ENCODE results near the gene MRAS. TPM values are rescaled to one million over a fixed set of nuclear protein-coding genes. Genes with fewer than 3 reads are reported as not detected.

MRAS gene
- total RNA-seq, 1 experiment from 2014 or later: 0.77 TPM

DNA sequence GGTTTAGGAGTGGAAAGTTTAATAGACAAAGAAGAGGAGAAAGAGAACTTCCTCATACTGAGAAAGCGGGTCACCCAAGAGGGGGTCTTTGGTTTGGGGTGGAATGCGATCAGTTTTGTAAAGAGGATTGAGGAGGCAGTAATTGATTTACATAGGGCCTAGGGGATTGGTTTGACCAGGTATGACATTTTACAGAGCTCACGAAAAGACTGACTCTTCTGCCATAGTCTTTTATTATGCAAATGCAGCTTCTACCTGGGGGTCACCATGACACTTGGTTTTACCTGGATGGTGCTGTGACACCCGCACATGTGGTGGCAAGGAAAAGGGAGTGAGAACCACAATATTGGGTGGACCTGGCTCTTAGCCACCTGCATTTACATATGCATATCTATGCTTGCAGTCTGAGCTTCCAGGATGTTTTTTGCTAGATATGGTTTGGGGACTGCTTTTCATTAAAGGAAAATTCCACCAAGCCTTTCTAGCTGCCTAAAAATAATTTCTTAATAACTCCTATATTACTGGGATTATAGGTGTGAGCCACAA is 11.9 kb upstream of the MRAS start:
- CTCF ChIA-PET: no interaction called here
- no TSS peak for BruUV-seq (replicated peaks)
- intact Hi-C loops (cut with micrococcal nuclease; ENCODE audit: unreplicated experiment): no loop called here

DNA sequence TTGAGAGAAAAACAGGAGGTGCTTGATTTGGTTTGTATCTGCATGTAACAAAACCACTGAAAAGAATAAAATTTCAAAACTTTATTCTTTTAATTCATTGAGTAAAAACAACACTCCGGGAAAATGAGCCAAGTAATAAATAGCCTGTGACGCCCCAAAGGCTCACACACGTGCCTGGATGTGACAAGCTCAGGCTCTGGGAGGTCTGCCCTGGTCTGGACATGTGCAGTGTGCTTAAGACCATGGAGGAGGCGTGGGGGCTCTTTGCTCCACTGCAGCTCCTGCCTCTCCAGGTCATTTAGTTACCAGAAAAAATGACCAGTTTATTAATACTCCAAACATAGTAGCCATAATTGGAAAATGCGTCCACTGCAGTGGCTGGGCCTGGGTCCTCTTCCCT is 10.1 kb upstream of the MRAS start:
- H3K27ac ChIP-seq (ENCODE audit: low read depth, low read length, poor library complexity, severe bottlenecking): no peak overlapping the region
- TF ChIP-seq EZH2 (IDR thresholded peaks at IDR 0.05; ENCODE audit: borderline replicate concordance, low read depth, low read length, poor library complexity, severe bottlenecking): no peak
- TF ChIP-seq, protein P1, sequence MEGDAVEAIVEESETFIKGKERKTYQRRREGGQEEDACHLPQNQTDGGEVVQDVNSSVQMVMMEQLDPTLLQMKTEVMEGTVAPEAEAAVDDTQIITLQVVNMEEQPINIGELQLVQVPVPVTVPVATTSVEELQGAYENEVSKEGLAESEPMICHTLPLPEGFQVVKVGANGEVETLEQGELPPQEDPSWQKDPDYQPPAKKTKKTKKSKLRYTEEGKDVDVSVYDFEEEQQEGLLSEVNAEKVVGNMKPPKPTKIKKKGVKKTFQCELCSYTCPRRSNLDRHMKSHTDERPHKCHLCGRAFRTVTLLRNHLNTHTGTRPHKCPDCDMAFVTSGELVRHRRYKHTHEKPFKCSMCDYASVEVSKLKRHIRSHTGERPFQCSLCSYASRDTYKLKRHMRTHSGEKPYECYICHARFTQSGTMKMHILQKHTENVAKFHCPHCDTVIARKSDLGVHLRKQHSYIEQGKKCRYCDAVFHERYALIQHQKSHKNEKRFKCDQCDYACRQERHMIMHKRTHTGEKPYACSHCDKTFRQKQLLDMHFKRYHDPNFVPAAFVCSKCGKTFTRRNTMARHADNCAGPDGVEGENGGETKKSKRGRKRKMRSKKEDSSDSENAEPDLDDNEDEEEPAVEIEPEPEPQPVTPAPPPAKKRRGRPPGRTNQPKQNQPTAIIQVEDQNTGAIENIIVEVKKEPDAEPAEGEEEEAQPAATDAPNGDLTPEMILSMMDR (conservative IDR thresholded peaks at IDR 0.05; ENCODE audit: low read depth, low read length): no peak
- DNase-seq (ENCODE audit: low spot score): no peak
- CTCF ChIA-PET: no interaction called here
- POLR2A ChIA-PET (ENCODE audit: low non-redundant PET): no interaction called here
- peaks cover 10% of the 10 kb centered on the region for H3K27me3 ChIP-seq (replicated peaks; ENCODE audit: insufficient read depth, low read depth, low read length, poor library complexity)
- BruUV-seq (replicated peaks): no TSS peak
- no peaks in the 10 kb centered on the region for H3K4me1 ChIP-seq (ENCODE audit: insufficient read depth, low read length, poor library complexity, severe bottlenecking)
- intact Hi-C loops (cut with micrococcal nuclease; ENCODE audit: unreplicated experiment): no loop called here
- H3K36me3 ChIP-seq (ENCODE audit: insufficient read depth, low read length, poor library complexity, severe bottlenecking): no peaks in the 10 kb centered on the region
- no peak overlapping the region for H3K4me3 ChIP-seq (ENCODE audit: low read depth, low read length, poor library complexity, severe bottlenecking)
- no peaks in the 10 kb centered on the region for H3K9me3 ChIP-seq (ENCODE audit: low read depth, low read length, poor library complexity, severe bottlenecking)

More for the DNA sequence above, 11.9 kb upstream of the MRAS start:
- Histone ChIP-seq H3K4me3 (ENCODE audit: low read depth, low read length, poor library complexity, severe bottlenecking) (no peak overlapping the region), H3K36me3 (ENCODE audit: insufficient read depth, low read length, poor library complexity, severe bottlenecking) (no peaks in the 10 kb centered on the region), H3K4me1 (ENCODE audit: insufficient read depth, low read length, poor library complexity, severe bottlenecking) (no peaks in the 10 kb centered on the region), H3K9me3 (ENCODE audit: low read depth, low read length, poor library complexity, severe bottlenecking) (no peaks in the 10 kb centered on the region), H3K27me3 (replicated peaks; ENCODE audit: insufficient read depth, low read depth, low read length, poor library complexity) (peaks cover 10% of the 10 kb centered on the region), H3K27ac (ENCODE audit: low read depth, low read length, poor library complexity, severe bottlenecking) (no peak overlapping the region)
- POLR2A ChIA-PET (ENCODE audit: low non-redundant PET): no interaction called here
- DNase-seq (ENCODE audit: low spot score): no peak
- no peak for TF ChIP-seq EZH2 (IDR thresholded peaks at IDR 0.05; ENCODE audit: borderline replicate concordance, low read depth, low read length, poor library complexity, severe bottlenecking)
- TF ChIP-seq, protein P1 (conservative IDR thresholded peaks at IDR 0.05; ENCODE audit: low read depth, low read length): no peak

GRCh38 chr3:138338811-138339210 is 9.6 kb upstream of the MRAS start:
- Histone ChIP-seq H3K36me3 (ENCODE audit: insufficient read depth, low read length, poor library complexity, severe bottlenecking) (no peaks in the 10 kb centered on the region), H3K27ac (ENCODE audit: low read depth, low read length, poor library complexity, severe bottlenecking) (no peak overlapping the region), H3K4me1 (ENCODE audit: insufficient read depth, low read length, poor library complexity, severe bottlenecking) (no peaks in the 10 kb centered on the region), H3K4me3 (ENCODE audit: low read depth, low read length, poor library complexity, severe bottlenecking) (no peak overlapping the region), H3K9me3 (ENCODE audit: low read depth, low read length, poor library complexity, severe bottlenecking) (no peaks in the 10 kb centered on the region), H3K27me3 (replicated peaks; ENCODE audit: insufficient read depth, low read depth, low read length, poor library complexity) (peaks cover 8% of the 10 kb centered on the region)
- DNase-seq (ENCODE audit: low spot score): no peak
- ChIA-PET POLR2A (ENCODE audit: low non-redundant PET) (no interaction called here), CTCF (no interaction called here)
- TF ChIP-seq, protein P1 (conservative IDR thresholded peaks at IDR 0.05; ENCODE audit: low read depth, low read length): no peak
- TF ChIP-seq EZH2 (IDR thresholded peaks at IDR 0.05; ENCODE audit: borderline replicate concordance, low read depth, low read length, poor library complexity, severe bottlenecking): no peak
- intact Hi-C loops (cut with micrococcal nuclease; ENCODE audit: unreplicated experiment): no loop called here
- no TSS peak for BruUV-seq (replicated peaks)

Measured in A673 (cell line).